ENCODE results near the gene WIPF3.
A peak's percentile ranks its signal among the peaks of the same experiment; 100 is the strongest.

Gene WIPF3
- total RNA-seq: 0 reads per million in 2 donors

GRCh38 chr7:29806208-29806994 lies at the start of gene WIPF3:
Gene WIPF3, plus strand, starts transcription at chr7:29806508. Its CDS starts 28,217 bp downstream, at chr7:29834725.
- peak in 1 of 5 experiments; percentile 6 for DNase-seq

GRCh38 chr7:29763266-29763665 lies 43.0 kb upstream of the WIPF3 start:
- DNase-seq: no peak

- DNase-seq: no peak
Measured at GRCh38 chr7:29764227-29764626, 42.1 kb upstream of the WIPF3 start.

GRCh38 chr7:29765490-29765889 lies 40.8 kb upstream of the WIPF3 start:
- no peak for DNase-seq

- no peak for DNase-seq
Measured at GRCh38 chr7:29770371-29770770, 35.9 kb upstream of the WIPF3 start.

GRCh38 chr7:29771081-29771816 lies 35.1 kb upstream of the WIPF3 start:
- no peak for DNase-seq

GRCh38 chr7:29779017-29779416 lies 27.3 kb upstream of the WIPF3 start:
- DNase-seq: no peak

GRCh38 chr7:29780346-29780745 lies 26.0 kb upstream of the WIPF3 start:
- no peak for DNase-seq

GRCh38 chr7:29783671-29784070 lies 22.6 kb upstream of the WIPF3 start:
- DNase-seq: no peak

GRCh38 chr7:29793507-29793906 lies 12.8 kb upstream of the WIPF3 start:
- DNase-seq: no peak

GRCh38 chr7:29794959-29795629 lies 11.2 kb upstream of the WIPF3 start:
- no peak for DNase-seq

- DNase-seq: no peak
Measured at GRCh38 chr7:29795696-29796580, 10.4 kb upstream of the WIPF3 start.

GRCh38 chr7:29797112-29797944 lies 9.0 kb upstream of the WIPF3 start:
- DNase-seq: no peak

GRCh38 chr7:29798422-29798821 lies 7.9 kb upstream of the WIPF3 start:
- no peak for DNase-seq

- no peak for DNase-seq
Measured at GRCh38 chr7:29801929-29802328, 4.4 kb upstream of the WIPF3 start.

GRCh38 chr7:29805031-29805430 lies 1.3 kb upstream of the WIPF3 start:
- DNase-seq: no peak

- DNase-seq: no peak
Measured at GRCh38 chr7:29805886-29806207, 461 bp upstream of the WIPF3 start.

GRCh38 chr7:29806995-29807841 lies 910 bp downstream of the WIPF3 start:
- no peak for DNase-seq

- DNase-seq: peak in 1 of 5 experiments; percentile 7
Measured at GRCh38 chr7:29808075-29808801, 1.9 kb downstream of the WIPF3 start.
